NCI-H748 (cell line): ENCODE results near the gene ARSB.
"Not testable (repeated sequence)": the region's sequence is repeated elsewhere in the genome, so short reads cannot be mapped to it uniquely, and the experiment has no call there.

Experiments
- DNase-seq: peaks from one replicate; lab custom pipeline; 2025; ENCODE audit not compliant: unreplicated experiment; lab: John Stamatoyannopoulos, UW

Gene ARSB

GRCh38 chr5:78958672-78959445 is 26.3 kb downstream of the ARSB start:
- no peak for DNase-seq

GRCh38 chr5:78956901-78957300 is 28.2 kb downstream of the ARSB start:
- no peak for DNase-seq

- no peak for DNase-seq
These were observed 31.9 kb downstream of the ARSB start for GRCh38 chr5:78953092-78953800.

DNA sequence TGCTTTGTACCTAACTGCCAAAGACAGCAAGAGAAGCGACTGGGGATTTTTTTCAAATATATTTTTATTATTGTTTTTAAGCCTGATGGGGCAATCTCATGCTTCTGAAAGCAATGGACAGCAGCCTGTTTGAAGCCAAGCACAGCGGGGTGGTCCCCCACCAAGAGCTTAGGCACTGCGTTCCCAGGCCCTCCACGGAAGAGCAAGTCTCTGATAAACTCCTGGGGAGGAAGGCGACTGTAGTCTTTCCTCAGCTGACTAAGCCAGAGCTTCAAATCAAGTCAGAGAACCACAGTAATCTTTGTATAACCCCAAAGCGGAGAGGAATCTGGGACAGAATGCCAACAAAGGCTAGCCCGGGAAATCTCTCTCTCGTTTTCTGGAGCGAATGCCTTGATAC is 54.4 kb downstream of the ARSB start:
- DNase-seq, result no peak

DNA sequence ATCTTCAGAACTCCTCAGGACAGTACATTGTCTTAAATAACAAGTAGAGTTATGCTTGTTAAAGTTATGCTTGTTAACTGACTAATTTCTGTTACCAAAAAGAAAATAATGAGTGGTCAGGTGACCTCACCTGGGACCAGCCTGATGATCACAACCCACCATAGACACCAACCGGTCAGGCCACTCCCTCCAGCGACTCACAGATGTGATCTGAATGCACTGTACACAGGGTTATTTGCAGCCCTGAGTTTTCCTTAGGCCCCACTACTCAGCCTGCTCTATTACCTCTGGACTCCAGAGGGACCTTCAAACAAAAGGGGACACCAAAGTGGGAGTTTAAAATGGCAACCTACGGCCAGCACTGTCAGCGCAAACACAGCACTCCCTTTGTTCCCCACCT is 55.3 kb downstream of the ARSB start:
- no peak for DNase-seq

GRCh38 chr5:78927657-78928282 is 57.3 kb downstream of the ARSB start:
- DNase-seq, result no peak

DNA sequence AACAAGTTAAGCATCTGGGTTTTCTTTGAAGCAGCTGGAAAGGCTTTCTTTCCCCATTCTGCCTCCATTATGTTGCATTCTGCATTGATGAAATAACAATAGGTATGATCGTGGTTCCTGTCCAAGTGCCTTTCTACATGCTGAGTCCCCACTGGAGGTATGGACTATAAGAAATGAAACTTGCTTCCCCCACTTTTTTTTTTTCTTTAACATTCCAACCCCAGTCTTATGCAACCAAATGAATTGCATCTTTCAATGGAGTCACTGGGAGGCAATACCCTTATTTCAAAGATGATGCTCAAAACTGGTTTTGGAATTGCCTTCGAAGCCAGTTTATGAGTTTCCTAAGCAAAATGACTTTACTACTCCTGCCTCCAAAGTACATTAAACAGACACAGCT is 58.9 kb downstream of the ARSB start:
- no peak for DNase-seq

DNA sequence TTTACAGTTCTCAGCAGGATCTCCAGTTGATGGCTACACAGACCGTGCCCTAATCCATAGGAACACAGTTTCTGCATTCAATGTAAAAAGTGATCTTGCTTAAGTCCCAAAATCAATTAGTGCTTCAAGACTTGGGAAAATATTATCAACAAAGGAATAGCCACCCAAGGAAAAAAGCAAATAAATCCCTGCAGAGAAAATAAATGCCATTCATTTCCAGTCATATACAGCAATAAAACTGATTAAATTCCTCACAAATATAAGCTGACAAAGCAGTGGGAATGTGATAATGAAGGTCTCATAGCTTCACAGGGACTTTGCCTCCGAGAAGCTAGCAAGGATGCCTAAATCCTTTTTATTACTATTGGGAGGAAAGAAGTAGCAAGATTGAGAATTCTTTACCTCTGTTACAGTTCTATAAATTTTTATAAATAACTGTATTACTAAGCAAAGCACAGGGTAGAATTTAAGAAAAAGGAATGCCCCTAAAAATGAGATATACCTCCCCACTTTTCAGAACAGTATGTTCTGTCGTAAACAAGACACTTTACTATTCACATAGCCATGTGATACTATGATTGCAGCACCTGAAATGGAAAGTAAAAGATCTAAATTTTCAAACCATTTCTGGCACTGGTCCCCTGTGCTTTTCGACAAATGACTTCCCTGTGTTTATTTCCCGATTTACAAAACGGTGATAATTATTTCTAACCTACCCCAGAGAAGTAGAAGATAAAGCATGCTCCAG is 59.8 kb downstream of the ARSB start:
- DNase-seq, result no peak

GRCh38 chr5:78923622-78923970 is 61.5 kb downstream of the ARSB start:
- no peak for DNase-seq

GRCh38 chr5:78922879-78923621 is 62.1 kb downstream of the ARSB start:
- no peak for DNase-seq

GRCh38 chr5:78920604-78921003 is 64.5 kb downstream of the ARSB start:
- peak; percentile 10 for DNase-seq

DNA sequence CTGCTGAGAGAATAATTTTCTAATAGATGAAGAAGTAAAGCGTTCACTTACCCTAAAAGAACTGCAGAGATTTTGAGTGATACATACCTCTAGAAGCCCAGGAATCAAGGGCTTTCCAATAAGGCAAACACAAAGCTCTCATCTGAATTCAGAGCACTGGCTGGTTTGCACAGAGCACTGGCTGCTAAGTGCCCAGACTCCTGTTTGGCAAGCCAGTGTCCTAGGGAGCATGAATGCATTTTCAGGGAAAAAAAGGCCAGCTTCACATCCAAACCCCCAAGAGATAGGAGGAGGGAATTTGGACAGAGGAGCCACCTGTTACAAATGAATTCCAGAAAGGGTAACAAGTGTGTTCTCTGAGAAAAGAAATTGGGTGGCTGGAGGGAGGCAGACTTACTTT is 65.3 kb downstream of the ARSB start:
- no peak for DNase-seq

DNA sequence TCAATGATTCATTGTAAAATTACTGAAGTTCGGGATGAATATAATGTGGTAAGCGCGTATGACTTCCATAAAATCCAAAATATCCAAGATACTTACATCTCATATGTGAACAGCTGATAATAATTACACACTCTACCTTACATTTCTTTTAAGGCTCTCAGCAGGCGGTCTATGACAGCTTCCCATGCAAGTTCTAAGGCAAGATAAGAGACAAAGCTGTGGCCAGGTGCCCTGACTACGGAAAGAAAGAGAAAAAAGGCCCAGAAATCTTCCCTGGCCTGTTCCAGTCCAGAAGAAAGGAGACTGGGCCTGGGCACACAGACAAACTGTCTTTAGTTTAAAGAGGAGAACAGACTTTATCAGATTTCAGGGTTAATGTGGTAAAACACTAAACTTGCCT is 69.1 kb downstream of the ARSB start:
- DNase-seq, result no peak

- DNase-seq, result no peak
These were observed 69.9 kb downstream of the ARSB start for GRCh38 chr5:78915170-78915569.

DNA sequence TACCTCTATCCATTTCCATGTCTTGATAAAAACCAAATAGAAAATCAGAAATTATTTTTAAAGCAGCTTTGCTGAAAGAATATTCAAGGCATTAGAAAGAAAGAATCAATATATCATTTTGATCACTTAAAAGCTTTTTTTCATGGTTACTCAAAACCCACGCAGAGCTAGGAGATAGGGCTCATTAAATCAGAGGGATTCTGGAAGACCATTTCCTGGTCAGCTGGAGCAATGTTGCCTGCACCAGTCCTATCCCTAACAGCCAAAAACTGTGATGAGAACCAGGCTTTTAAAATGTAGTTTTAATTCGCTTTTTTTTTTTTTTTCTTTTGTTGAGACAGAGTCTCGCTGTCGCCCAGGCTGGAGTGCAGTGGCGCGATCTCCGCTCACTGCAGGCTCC is 72.3 kb downstream of the ARSB start:
- no peak for DNase-seq

GRCh38 chr5:78912085-78912771 is 72.9 kb downstream of the ARSB start:
- peak; percentile 89 for DNase-seq

DNA sequence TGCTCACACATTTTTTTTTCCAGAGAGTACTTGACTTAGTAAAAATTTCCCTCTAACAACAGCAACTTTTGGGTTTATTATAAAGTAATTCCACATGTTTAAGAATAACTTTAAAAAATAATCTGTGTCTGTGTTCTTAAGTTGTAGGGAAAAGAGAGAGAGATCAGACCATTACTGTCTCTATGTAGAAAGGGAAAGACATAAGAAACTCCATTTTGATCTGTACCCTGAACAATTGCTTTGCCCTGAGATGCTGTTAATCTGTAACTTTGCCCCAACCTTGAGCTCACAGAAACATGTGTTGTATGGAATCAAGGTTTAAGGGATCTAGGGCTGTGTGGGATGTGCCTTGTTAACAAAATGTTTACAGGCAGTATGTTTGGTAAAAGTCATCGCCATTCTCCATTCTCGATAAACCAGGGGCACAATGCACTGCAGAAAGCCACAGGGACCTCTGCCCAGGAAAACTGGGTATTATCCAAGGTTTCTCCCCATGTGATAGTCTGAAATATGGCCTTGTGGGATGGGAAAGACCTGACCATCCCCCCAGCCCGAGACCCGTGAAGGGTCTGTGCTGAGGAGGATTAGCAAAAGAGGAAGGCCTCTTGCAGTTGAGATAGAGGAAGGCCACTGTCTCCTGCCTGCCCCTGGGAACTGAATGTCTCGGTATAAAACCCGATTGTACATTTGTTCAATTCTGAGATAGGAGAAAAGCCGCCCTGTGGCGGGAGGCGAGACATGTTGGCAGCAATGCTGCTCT is 75.7 kb downstream of the ARSB start:
- DNase-seq, result not testable (repeated sequence)

DNA sequence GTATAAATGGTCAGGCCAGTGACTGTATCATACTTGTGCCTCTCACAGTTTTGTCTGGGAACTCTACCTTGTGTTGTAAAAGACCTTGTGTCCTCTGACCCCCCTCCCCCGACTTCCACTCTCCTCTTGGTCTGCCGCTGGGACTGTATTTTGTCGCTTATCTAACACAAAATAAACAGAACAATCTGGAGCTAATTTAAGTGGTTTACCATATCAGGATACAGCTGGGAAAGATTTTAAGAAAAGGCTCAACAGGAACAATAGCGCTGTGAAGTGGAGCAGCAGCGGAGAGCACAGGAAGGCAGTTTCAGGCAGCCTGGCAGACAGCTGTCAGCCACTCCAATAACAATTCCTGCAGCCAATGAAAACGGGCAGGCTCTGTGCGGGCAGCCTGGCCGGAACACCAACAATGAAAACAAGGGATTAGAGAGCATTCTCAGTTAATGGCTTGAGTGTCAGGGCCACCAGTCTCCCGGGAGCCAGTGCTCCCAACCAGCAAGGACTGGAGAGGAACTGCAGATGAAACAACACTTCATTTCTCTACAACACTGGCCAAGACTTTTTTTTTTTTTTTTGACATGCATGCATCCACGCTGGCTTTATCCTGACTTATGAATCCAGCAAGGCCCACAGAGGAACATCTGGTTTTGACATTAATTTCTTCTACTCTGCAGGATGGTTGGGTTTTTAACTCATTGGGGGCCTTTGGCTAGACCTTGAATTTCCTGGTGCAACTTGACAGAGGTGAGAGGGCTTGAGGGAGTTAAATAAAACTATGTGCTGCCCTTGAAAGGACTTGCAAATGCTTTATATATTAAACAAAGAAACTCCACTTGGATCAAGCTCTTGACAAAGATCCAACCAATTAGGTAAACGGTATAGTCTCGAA is 76.7 kb downstream of the ARSB start:
- DNase-seq, result peak; percentile 92
